ENCODE measurements around the gene FCHSD2. TPM values are rescaled to one million over a fixed set of nuclear protein-coding genes. Genes with fewer than 3 reads are reported as not detected.
"Not testable (repeated sequence)": the region's sequence is repeated elsewhere in the genome, so short reads cannot be mapped to it uniquely, and the experiment has no call there.

The FCHSD2 gene
- total RNA-seq, 1 donor from 2014 or later, result 19.7 TPM

DNA sequence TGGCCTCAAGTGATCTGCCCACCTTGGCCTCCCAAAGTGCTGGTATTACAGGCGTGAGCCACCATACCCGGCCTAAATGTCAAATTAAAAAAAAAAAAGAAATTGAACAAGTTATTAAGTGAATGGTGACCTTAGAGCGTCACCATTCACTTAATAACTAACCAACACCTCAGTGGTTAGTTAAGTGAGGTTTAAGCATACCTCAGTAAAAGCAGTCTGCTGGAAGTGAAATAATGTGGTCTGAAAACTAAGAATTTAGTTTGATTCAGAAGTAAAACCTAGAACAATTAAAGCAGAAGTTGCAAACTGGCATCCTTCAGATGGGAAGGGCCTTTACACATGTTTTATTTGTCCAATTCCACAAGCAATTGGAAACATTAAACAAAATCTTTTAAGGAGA is 71.5 kb downstream of the FCHSD2 start:
- Mint-ChIP-seq H3K9me3 (ENCODE audit: unreplicated experiment) (no peaks in the 10 kb centered on the region), H3K27ac (ENCODE audit: unreplicated experiment) (no peak overlapping the region), H3K27me3 (ENCODE audit: unreplicated experiment) (no peaks in the 10 kb centered on the region), H3K4me3 (ENCODE audit: unreplicated experiment) (no peak overlapping the region), H3K36me3 (ENCODE audit: unreplicated experiment) (no peaks in the 10 kb centered on the region), H3K4me1 (ENCODE audit: low read depth, unreplicated experiment) (no peaks in the 10 kb centered on the region)
- no peak for TF ChIP-seq CTCF (IDR thresholded peaks at IDR 0.05; ENCODE audit: partially characterized antibody, unreplicated experiment)
- no peak for DNase-seq

GRCh38 chr11:73061857-73062424 is 80.2 kb downstream of the FCHSD2 start:
- H3K27me3 Mint-ChIP-seq (ENCODE audit: unreplicated experiment); H3K36me3 Mint-ChIP-seq (ENCODE audit: unreplicated experiment); H3K27ac Mint-ChIP-seq (ENCODE audit: unreplicated experiment); DNase-seq; H3K9me3 Mint-ChIP-seq (ENCODE audit: unreplicated experiment); H3K4me1 Mint-ChIP-seq (ENCODE audit: low read depth, unreplicated experiment); H3K4me3 Mint-ChIP-seq (ENCODE audit: unreplicated experiment): not testable (repeated sequence)

DNA sequence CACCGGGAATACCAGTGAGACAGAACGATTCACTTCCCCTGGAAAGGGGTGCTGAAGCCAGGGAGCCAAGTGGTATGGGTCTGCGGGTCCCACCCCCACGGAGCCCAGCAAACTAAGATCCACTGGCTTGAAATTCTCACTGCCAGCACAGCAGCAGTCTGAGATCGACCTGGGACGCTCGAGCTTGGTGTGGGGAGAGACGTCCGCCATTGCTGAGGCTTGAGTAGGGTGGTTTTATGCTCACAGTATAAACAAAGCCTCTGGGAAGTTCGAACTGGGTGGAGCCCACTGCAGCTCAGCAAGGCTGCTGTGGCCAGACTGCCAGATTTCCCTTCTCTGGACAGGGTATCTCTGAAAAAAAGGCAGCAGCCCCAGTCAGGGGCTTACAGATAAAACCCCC is 80.7 kb downstream of the FCHSD2 start:
- not testable (repeated sequence) for H3K36me3 Mint-ChIP-seq (ENCODE audit: unreplicated experiment); H3K4me3 Mint-ChIP-seq (ENCODE audit: unreplicated experiment); H3K27me3 Mint-ChIP-seq (ENCODE audit: unreplicated experiment); DNase-seq; H3K27ac Mint-ChIP-seq (ENCODE audit: unreplicated experiment); H3K9me3 Mint-ChIP-seq (ENCODE audit: unreplicated experiment); H3K4me1 Mint-ChIP-seq (ENCODE audit: low read depth, unreplicated experiment)

GRCh38 chr11:73059915-73060314 is 82.2 kb downstream of the FCHSD2 start:
- no peak for DNase-seq
- H3K27ac Mint-ChIP-seq (ENCODE audit: unreplicated experiment), result no peak overlapping the region
- no peak for TF ChIP-seq CTCF (IDR thresholded peaks at IDR 0.05; ENCODE audit: partially characterized antibody, unreplicated experiment)
- no peak overlapping the region for H3K4me3 Mint-ChIP-seq (ENCODE audit: unreplicated experiment)
- peaks cover 6% of the 10 kb centered on the region for H3K36me3 Mint-ChIP-seq (ENCODE audit: unreplicated experiment)
- H3K9me3 Mint-ChIP-seq (ENCODE audit: unreplicated experiment), result peaks cover 4% of the 10 kb centered on the region
- peaks cover 3% of the 10 kb centered on the region for H3K27me3 Mint-ChIP-seq (ENCODE audit: unreplicated experiment)
- no peaks in the 10 kb centered on the region for H3K4me1 Mint-ChIP-seq (ENCODE audit: low read depth, unreplicated experiment)

- H3K4me1 Mint-ChIP-seq (ENCODE audit: low read depth, unreplicated experiment), result no peaks in the 10 kb centered on the region
- no peak overlapping the region for H3K27ac Mint-ChIP-seq (ENCODE audit: unreplicated experiment)
- H3K36me3 Mint-ChIP-seq (ENCODE audit: unreplicated experiment), result peaks cover 6% of the 10 kb centered on the region
- no peak for TF ChIP-seq CTCF (IDR thresholded peaks at IDR 0.05; ENCODE audit: partially characterized antibody, unreplicated experiment)
- peaks cover 3% of the 10 kb centered on the region for H3K27me3 Mint-ChIP-seq (ENCODE audit: unreplicated experiment)
- no peak overlapping the region for H3K4me3 Mint-ChIP-seq (ENCODE audit: unreplicated experiment)
- no peak for DNase-seq
- H3K9me3 Mint-ChIP-seq (ENCODE audit: unreplicated experiment), result peaks cover 4% of the 10 kb centered on the region
These were observed 83.0 kb downstream of the FCHSD2 start for GRCh38 chr11:73058989-73059674.

GRCh38 chr11:73055655-73056354 is 86.3 kb downstream of the FCHSD2 start:
- H3K27me3 Mint-ChIP-seq (ENCODE audit: unreplicated experiment), result peaks cover 1% of the 10 kb centered on the region
- H3K4me3 Mint-ChIP-seq (ENCODE audit: unreplicated experiment), result no peak overlapping the region
- no peak for DNase-seq
- H3K36me3 Mint-ChIP-seq (ENCODE audit: unreplicated experiment), result no peaks in the 10 kb centered on the region
- peaks cover 4% of the 10 kb centered on the region for H3K9me3 Mint-ChIP-seq (ENCODE audit: unreplicated experiment)
- H3K4me1 Mint-ChIP-seq (ENCODE audit: low read depth, unreplicated experiment), result no peaks in the 10 kb centered on the region
- H3K27ac Mint-ChIP-seq (ENCODE audit: unreplicated experiment), result no peak overlapping the region
- no peak for TF ChIP-seq CTCF (IDR thresholded peaks at IDR 0.05; ENCODE audit: partially characterized antibody, unreplicated experiment)
